ENCODE data around the gene PCDHGB4.
"Not testable (repeated sequence)": the region's sequence is repeated elsewhere in the genome, so short reads cannot be mapped to it uniquely, and the experiment has no call there.

- TF ChIP-seq CTCF, POLR2A (IDR thresholded peaks at IDR 0.05): not testable (repeated sequence)
Measured at GRCh38 chr5:141394401-141395187, 7.1 kb downstream of the PCDHGB4 start.

All from Peyer's patch (tissue), 4 donors.